Stimulated activated CD8-positive, alpha-beta memory T cell treated with anti-CD3 and anti-CD28 coated beads, Interleukin-4, amount 100 ng/mL, for 1 hour (primary cell): ENCODE data around the gene EYS.
"Not testable (repeated sequence)": the region's sequence is repeated elsewhere in the genome, so short reads cannot be mapped to it uniquely, and the experiment has no call there.

Source experiments
- DNase-seq, 2 donors: peaks; one replicate each; pipeline ENCODE4 v3.0.0-alpha.2; 2020; ENCODE audit warnings: low read depth in 2 of 2, low spot score in 1 of 2

Gene EYS

GRCh38 chr6:63868351-63868750 is 1838.7 kb downstream of the EYS start:
- no peak for DNase-seq

GRCh38 chr6:63864671-63865318 is 1842.2 kb downstream of the EYS start:
- DNase-seq: no peak

GRCh38 chr6:63864061-63864460 is 1843.0 kb downstream of the EYS start:
- no peak for DNase-seq

GRCh38 chr6:63862486-63863198 is 1844.4 kb downstream of the EYS start:
- no peak for DNase-seq

- DNase-seq: no peak
Observed at GRCh38 chr6:63859528-63859927, 1847.5 kb downstream of the EYS start.

GRCh38 chr6:63858691-63859090 is 1848.3 kb downstream of the EYS start:
- DNase-seq: no peak

GRCh38 chr6:63856271-63856670 is 1850.8 kb downstream of the EYS start:
- no peak for DNase-seq

GRCh38 chr6:63844287-63844686 is 1862.7 kb downstream of the EYS start:
- no peak for DNase-seq

GRCh38 chr6:63839485-63839884 is 1867.5 kb downstream of the EYS start:
- no peak for DNase-seq

GRCh38 chr6:63828678-63829077 is 1878.3 kb downstream of the EYS start:
- not testable (repeated sequence) for DNase-seq

GRCh38 chr6:63824722-63825121 is 1882.3 kb downstream of the EYS start:
- DNase-seq: no peak

- DNase-seq: no peak
Observed at GRCh38 chr6:63821442-63821841, 1885.6 kb downstream of the EYS start.

GRCh38 chr6:63819831-63820230 is 1887.2 kb downstream of the EYS start:
- no peak for DNase-seq

- DNase-seq: no peak
Observed at GRCh38 chr6:63817492-63818050, 1889.5 kb downstream of the EYS start.

GRCh38 chr6:63816982-63817436 is 1890.0 kb downstream of the EYS start:
- no peak for DNase-seq

GRCh38 chr6:63816401-63816981 is 1890.5 kb downstream of the EYS start:
- DNase-seq: no peak

GRCh38 chr6:63814459-63814858 is 1892.6 kb downstream of the EYS start:
- DNase-seq: no peak

- DNase-seq: no peak
Observed at GRCh38 chr6:63813566-63814120, 1893.4 kb downstream of the EYS start.

GRCh38 chr6:63808576-63808975 is 1898.5 kb downstream of the EYS start:
- no peak for DNase-seq

- DNase-seq: no peak
Observed at GRCh38 chr6:63807056-63807455, 1900.0 kb downstream of the EYS start.

GRCh38 chr6:63806573-63806913 is 1900.5 kb downstream of the EYS start:
- no peak for DNase-seq
